Prostate gland (tissue), 2 donors: Measurements from ENCODE around the gene GRM8.

ENCODE experiments used
- POLR2A ChIP-seq: fragments of 450-650 bp; IDR thresholded peaks from one replicate; pipeline ENCODE4 v1.6.1; 2016; ENCODE audit warnings: antibody characterized with exemption, mild to moderate bottlenecking
- POLR2AphosphoS5 ChIP-seq: sonication (generic); formaldehyde crosslinking; IDR thresholded peaks from one replicate; pipeline ENCODE4 v1.6.1; 2017; ENCODE audit warnings: antibody characterized with exemption
- TF ChIP-seq, protein P1 (sequence below), 4 experiments: fragments of 200-600 bp in 2 of 4; fragments of 450-650 bp in 2 of 4; sonication (generic) in 2 of 4; IDR thresholded peaks; 1 replicate in 3 of 4; 2 replicates in 1 of 4; pipeline ENCODE4 v1.5.1; 2016 to 2019; ENCODE audit warnings: antibody characterized with exemption in 4 of 4, mild to moderate bottlenecking in 2 of 4, moderate library complexity in 2 of 4

DNA sequence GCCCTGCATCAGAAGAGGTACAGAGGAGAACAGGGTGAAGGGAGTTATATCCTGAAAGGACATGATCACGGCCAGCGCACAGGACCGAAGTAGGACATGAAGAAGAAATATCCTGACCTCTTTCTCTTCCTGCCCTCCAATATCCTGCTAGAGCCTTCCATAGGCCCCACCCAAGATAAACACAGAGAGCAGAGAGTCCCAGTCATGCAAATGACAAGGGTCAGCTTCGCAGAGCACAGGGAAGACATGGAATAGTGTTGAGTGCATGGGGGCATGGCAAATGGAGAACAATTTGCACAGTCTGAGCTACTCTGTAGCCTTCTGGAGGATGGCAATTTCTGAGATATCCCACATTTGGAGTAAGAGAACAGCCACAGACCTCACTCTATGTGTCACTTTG lies 371.4 kb downstream of the GRM8 start:
- TF ChIP-seq, protein P1, sequence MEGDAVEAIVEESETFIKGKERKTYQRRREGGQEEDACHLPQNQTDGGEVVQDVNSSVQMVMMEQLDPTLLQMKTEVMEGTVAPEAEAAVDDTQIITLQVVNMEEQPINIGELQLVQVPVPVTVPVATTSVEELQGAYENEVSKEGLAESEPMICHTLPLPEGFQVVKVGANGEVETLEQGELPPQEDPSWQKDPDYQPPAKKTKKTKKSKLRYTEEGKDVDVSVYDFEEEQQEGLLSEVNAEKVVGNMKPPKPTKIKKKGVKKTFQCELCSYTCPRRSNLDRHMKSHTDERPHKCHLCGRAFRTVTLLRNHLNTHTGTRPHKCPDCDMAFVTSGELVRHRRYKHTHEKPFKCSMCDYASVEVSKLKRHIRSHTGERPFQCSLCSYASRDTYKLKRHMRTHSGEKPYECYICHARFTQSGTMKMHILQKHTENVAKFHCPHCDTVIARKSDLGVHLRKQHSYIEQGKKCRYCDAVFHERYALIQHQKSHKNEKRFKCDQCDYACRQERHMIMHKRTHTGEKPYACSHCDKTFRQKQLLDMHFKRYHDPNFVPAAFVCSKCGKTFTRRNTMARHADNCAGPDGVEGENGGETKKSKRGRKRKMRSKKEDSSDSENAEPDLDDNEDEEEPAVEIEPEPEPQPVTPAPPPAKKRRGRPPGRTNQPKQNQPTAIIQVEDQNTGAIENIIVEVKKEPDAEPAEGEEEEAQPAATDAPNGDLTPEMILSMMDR (IDR thresholded peaks at IDR 0.05), result no peak
- TF ChIP-seq POLR2AphosphoS5, result no peak
- no peak for TF ChIP-seq POLR2A
